GM23338 (cell line): ENCODE data around the gene TERT. TPM values are rescaled to one million over a fixed set of nuclear protein-coding genes. Genes with fewer than 3 reads are reported as not detected.

Experiments used
- ATAC-seq: fragments of 200-7000 bp; cut with Tn5 transposase; 3 replicates; pipeline ENCODE4 v1.9.1; 2020
- DNase-seq: peaks from one replicate; pipeline ENCODE4 v3.0.0-alpha.2; 2015; ENCODE audit warnings: low spot score
- H2AFZ ChIP-seq: fragments of 200-600 bp; sonication (generic); 2 replicates; pipeline ENCODE4 v1.8.0; 2016; ENCODE audit warnings: antibody characterized with exemption, mild to moderate bottlenecking, moderate library complexity
- H3F3A ChIP-seq: fragments of 200-600 bp; sonication (generic); replicated peaks from 2 replicates; pipeline ENCODE4 v1.8.0; 2017; ENCODE audit warnings: antibody characterized with exemption, mixed run types, low read depth
- H3K27ac ChIP-seq: fragments of 200-600 bp; sonication (generic); 2 replicates; pipeline ENCODE4 v1.6.1; 2016; ENCODE audit warnings: low read depth
- H3K27me3 ChIP-seq: fragments of 200-600 bp; sonication (generic); 2 replicates; pipeline ENCODE4 v1.8.0; 2016; ENCODE audit warnings: mild to moderate bottlenecking, mixed run types, moderate library complexity; ENCODE audit not compliant: insufficient read depth
- H3K36me3 ChIP-seq: fragments of 200-600 bp; sonication (generic); 2 replicates; pipeline ENCODE4 v1.8.0; 2016; ENCODE audit warnings: mild to moderate bottlenecking; ENCODE audit not compliant: insufficient read depth
- H3K4me1 ChIP-seq: fragments of 200-600 bp; sonication (generic); 2 replicates; pipeline ENCODE4 v1.8.0; 2016; ENCODE audit warnings: mild to moderate bottlenecking, moderate library complexity; ENCODE audit not compliant: insufficient read depth
- H3K4me2 ChIP-seq: fragments of 200-600 bp; sonication (generic); 2 replicates; pipeline ENCODE4 v1.7.1; 2017; ENCODE audit warnings: mixed run types
- H3K4me3 ChIP-seq: fragments of 200-600 bp; sonication (generic); 2 replicates; pipeline ENCODE4 v1.6.1; 2016; ENCODE audit warnings: mixed run types
- H3K79me2 ChIP-seq: fragments of 200-600 bp; sonication (generic); replicated peaks from 2 replicates; pipeline ENCODE4 v1.8.0; 2017; ENCODE audit warnings: mild to moderate bottlenecking; ENCODE audit not compliant: insufficient read depth
- H3K9me2 ChIP-seq: fragments of 200-600 bp; sonication (generic); 2 replicates; pipeline ENCODE4 v1.8.0; 2017; ENCODE audit not compliant: insufficient read depth
- H4K20me1 ChIP-seq: fragments of 200-600 bp; sonication (generic); replicated peaks from 2 replicates; pipeline ENCODE4 v1.8.0; 2017; ENCODE audit warnings: mild to moderate bottlenecking; ENCODE audit not compliant: insufficient read depth
- H3K27ac Mint-ChIP-seq: 2 replicates; pipeline ENCODE4 v1.8.0; 2020; ENCODE audit warnings: inconsistent platforms, mild to moderate bottlenecking, moderate library complexity, mixed read lengths
- H3K27me3 Mint-ChIP-seq: 3 replicates; pipeline ENCODE4 v1.8.0; 2022; ENCODE audit warnings: low read depth, mild to moderate bottlenecking, moderate library complexity, mixed read lengths, inconsistent platforms; ENCODE audit not compliant: insufficient read depth, poor library complexity
- H3K36me3 Mint-ChIP-seq: 3 replicates; pipeline ENCODE4 v1.8.0; 2021; ENCODE audit warnings: low read depth, mild to moderate bottlenecking, inconsistent platforms, moderate library complexity, mixed read lengths
- H3K4me1 Mint-ChIP-seq: 3 replicates; pipeline ENCODE4 v1.8.0; 2020; ENCODE audit warnings: mild to moderate bottlenecking, inconsistent platforms, mixed read lengths
- H3K4me3 Mint-ChIP-seq: 3 replicates; pipeline ENCODE4 v1.8.0; 2021; ENCODE audit warnings: moderate library complexity, mild to moderate bottlenecking, inconsistent platforms, mixed read lengths
- H3K9me3 Mint-ChIP-seq: 3 replicates; pipeline ENCODE4 v1.8.0; 2020; ENCODE audit warnings: moderate library complexity, mild to moderate bottlenecking, inconsistent platforms, mixed read lengths
- CREB1 ChIP-seq: fragments of 250-450 bp; sonication (Bioruptor Pico); IDR thresholded peaks from 2 replicates; pipeline ENCODE4 v1.5.0; 2020; ENCODE audit warnings: low read depth, mild to moderate bottlenecking, moderate library complexity
- EZH2 ChIP-seq: fragments of 200-600 bp; sonication (generic); IDR thresholded peaks from one replicate; pipeline ENCODE4 v1.8.0; 2017; ENCODE audit warnings: antibody characterized with exemption, mild to moderate bottlenecking, low read depth; ENCODE audit not compliant: unreplicated experiment
- EZH2phosphoT487 ChIP-seq: fragments of 200-600 bp; sonication (generic); IDR thresholded peaks from one replicate; pipeline ENCODE4 v1.8.1; 2018; ENCODE audit warnings: antibody characterized with exemption; ENCODE audit not compliant: unreplicated experiment
- JUNB ChIP-seq: IDR thresholded peaks from one replicate; pipeline ENCODE4 v1.6.1; 2016; ENCODE audit warnings: antibody characterized with exemption; ENCODE audit not compliant: unreplicated experiment
- NANOG ChIP-seq: IDR thresholded peaks from 2 replicates; pipeline ENCODE4 v1.6.1; 2016; ENCODE audit warnings: antibody characterized with exemption, borderline replicate concordance
- POLR2AphosphoS5 ChIP-seq: IDR thresholded peaks from 2 replicates; pipeline ENCODE4 v1.6.1; 2016; ENCODE audit warnings: antibody characterized with exemption, low read depth
- STAT1 ChIP-seq: IDR thresholded peaks from one replicate; pipeline ENCODE4 v1.6.1; 2016; ENCODE audit warnings: antibody characterized with exemption; ENCODE audit not compliant: unreplicated experiment
- ZNF114 ChIP-seq: fragments of 250-450 bp; sonication (Bioruptor Pico); IDR thresholded peaks from 2 replicates; pipeline ENCODE4 v1.5.0; 2020; ENCODE audit warnings: mild to moderate bottlenecking, moderate library complexity
- ZNF331 ChIP-seq: fragments of 250-450 bp; sonication (Bioruptor Pico); IDR thresholded peaks from 2 replicates; pipeline ENCODE4 v1.5.0; 2020; ENCODE audit warnings: low read depth, mild to moderate bottlenecking, moderate library complexity
- polyA plus RNA-seq: library from polyadenylated mRNA; unstranded; fragments of >200 nt; fragmentation: Nextera tagmentation; extraction: Ambion mirVana; gene quantifications from 2 replicates; pipeline ENCODE4 v1.2.1, GENCODE V29; 2016
- total RNA-seq: library from RNA; depleted of rRNA; stranded (reverse); fragments of >200 nt; shearing (Covaris generic); gene quantifications from 2 replicates; pipeline ENCODE4 v1.2.3, GENCODE V29; 2014
- TF ChIP-seq, protein P1 (sequence below): IDR thresholded peaks from 2 replicates; pipeline ENCODE4 v1.6.1; 2016; ENCODE audit warnings: antibody characterized with exemption
- TF ChIP-seq, protein P2 (sequence below): IDR thresholded peaks from one replicate; pipeline ENCODE4 v1.6.1; 2018; ENCODE audit warnings: antibody characterized with exemption; ENCODE audit not compliant: unreplicated experiment
- TF ChIP-seq, protein P3 (sequence below), 2 experiments: fragments of 200-600 bp in 1 of 2; sonication (generic) in 1 of 2; conservative IDR thresholded peaks; 2 replicates each; pipeline versions ENCODE4 v1.5.1 to v1.6.1; 2016 to 2017; ENCODE audit warnings: antibody characterized with exemption in 2 of 2, low read depth in 2 of 2, mild to moderate bottlenecking in 2 of 2, moderate library complexity in 1 of 2
- TF ChIP-seq, protein P4 (sequence below): fragments of 250-450 bp; sonication (Bioruptor Pico); IDR thresholded peaks from 2 replicates; pipeline ENCODE4 v1.5.0; 2020; ENCODE audit warnings: mild to moderate bottlenecking, moderate library complexity

Gene TERT
- total and polyA plus RNA-seq, 2 experiments from 2014 or later = 9.8 to 46.4 TPM

DNA sequence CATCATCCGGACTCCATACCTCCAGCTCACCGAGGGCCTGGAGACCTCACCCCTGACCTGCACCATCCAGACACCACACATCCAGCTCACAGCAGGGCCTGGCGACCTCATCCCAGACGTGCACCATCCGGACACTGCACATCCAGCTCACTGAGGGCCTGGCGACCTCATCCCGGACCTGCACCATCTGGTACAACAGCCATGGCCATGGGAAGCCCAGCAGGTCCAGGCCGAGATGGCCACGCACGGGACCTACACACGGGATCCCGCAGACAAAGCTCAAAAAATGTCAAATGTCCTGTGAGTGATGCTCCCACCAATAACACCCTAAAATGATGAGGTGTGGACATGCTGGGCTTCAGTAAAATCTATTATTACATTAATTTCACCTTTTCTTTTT lies 9.7 kb downstream of the TERT start:
- Histone ChIP-seq H3K4me1 (no peaks in the 10 kb centered on the region), H3K4me2 (no peak overlapping the region), H3K27me3 (no peaks in the 10 kb centered on the region), H3K36me3 (no peaks in the 10 kb centered on the region), H3K9me2 (no peaks in the 10 kb centered on the region), H2AFZ (no peak overlapping the region), H3K4me3 (no peak overlapping the region), H3F3A (no peaks in the 10 kb centered on the region), H3K79me2 (peaks cover 45% of the 10 kb centered on the region), H3K27ac (no peak overlapping the region), H4K20me1 (peaks cover 7% of the 10 kb centered on the region; the same call in 1 of the 2 replicates)
- peaks cover 15% of the 10 kb centered on the region for H3K27me3 Mint-ChIP-seq
- H3K4me1 Mint-ChIP-seq = no peaks in the 10 kb centered on the region; the same call in 2 of the 3 replicates
- TF ChIP-seq POLR2AphosphoS5 (no peak), ZNF114 (CRISPR knock-in tag) (no peak), ZNF331 (no peak), JUNB (no peak), CREB1 (CRISPR knock-in tag) (no peak), STAT1 (no peak), EZH2 (no peak), NANOG (no peak), EZH2phosphoT487 (no peak)
- TF ChIP-seq, protein P1, sequence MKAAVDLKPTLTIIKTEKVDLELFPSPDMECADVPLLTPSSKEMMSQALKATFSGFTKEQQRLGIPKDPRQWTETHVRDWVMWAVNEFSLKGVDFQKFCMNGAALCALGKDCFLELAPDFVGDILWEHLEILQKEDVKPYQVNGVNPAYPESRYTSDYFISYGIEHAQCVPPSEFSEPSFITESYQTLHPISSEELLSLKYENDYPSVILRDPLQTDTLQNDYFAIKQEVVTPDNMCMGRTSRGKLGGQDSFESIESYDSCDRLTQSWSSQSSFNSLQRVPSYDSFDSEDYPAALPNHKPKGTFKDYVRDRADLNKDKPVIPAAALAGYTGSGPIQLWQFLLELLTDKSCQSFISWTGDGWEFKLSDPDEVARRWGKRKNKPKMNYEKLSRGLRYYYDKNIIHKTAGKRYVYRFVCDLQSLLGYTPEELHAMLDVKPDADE = no peak
- TF ChIP-seq, protein P2, sequence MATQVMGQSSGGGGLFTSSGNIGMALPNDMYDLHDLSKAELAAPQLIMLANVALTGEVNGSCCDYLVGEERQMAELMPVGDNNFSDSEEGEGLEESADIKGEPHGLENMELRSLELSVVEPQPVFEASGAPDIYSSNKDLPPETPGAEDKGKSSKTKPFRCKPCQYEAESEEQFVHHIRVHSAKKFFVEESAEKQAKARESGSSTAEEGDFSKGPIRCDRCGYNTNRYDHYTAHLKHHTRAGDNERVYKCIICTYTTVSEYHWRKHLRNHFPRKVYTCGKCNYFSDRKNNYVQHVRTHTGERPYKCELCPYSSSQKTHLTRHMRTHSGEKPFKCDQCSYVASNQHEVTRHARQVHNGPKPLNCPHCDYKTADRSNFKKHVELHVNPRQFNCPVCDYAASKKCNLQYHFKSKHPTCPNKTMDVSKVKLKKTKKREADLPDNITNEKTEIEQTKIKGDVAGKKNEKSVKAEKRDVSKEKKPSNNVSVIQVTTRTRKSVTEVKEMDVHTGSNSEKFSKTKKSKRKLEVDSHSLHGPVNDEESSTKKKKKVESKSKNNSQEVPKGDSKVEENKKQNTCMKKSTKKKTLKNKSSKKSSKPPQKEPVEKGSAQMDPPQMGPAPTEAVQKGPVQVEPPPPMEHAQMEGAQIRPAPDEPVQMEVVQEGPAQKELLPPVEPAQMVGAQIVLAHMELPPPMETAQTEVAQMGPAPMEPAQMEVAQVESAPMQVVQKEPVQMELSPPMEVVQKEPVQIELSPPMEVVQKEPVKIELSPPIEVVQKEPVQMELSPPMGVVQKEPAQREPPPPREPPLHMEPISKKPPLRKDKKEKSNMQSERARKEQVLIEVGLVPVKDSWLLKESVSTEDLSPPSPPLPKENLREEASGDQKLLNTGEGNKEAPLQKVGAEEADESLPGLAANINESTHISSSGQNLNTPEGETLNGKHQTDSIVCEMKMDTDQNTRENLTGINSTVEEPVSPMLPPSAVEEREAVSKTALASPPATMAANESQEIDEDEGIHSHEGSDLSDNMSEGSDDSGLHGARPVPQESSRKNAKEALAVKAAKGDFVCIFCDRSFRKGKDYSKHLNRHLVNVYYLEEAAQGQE = no peak
- TF ChIP-seq, protein P3, sequence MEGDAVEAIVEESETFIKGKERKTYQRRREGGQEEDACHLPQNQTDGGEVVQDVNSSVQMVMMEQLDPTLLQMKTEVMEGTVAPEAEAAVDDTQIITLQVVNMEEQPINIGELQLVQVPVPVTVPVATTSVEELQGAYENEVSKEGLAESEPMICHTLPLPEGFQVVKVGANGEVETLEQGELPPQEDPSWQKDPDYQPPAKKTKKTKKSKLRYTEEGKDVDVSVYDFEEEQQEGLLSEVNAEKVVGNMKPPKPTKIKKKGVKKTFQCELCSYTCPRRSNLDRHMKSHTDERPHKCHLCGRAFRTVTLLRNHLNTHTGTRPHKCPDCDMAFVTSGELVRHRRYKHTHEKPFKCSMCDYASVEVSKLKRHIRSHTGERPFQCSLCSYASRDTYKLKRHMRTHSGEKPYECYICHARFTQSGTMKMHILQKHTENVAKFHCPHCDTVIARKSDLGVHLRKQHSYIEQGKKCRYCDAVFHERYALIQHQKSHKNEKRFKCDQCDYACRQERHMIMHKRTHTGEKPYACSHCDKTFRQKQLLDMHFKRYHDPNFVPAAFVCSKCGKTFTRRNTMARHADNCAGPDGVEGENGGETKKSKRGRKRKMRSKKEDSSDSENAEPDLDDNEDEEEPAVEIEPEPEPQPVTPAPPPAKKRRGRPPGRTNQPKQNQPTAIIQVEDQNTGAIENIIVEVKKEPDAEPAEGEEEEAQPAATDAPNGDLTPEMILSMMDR (conservative IDR thresholded peaks at IDR 0.05; ENCODE audit: low read depth in 2 of 2) = no peak
- TF ChIP-seq, protein P4, sequence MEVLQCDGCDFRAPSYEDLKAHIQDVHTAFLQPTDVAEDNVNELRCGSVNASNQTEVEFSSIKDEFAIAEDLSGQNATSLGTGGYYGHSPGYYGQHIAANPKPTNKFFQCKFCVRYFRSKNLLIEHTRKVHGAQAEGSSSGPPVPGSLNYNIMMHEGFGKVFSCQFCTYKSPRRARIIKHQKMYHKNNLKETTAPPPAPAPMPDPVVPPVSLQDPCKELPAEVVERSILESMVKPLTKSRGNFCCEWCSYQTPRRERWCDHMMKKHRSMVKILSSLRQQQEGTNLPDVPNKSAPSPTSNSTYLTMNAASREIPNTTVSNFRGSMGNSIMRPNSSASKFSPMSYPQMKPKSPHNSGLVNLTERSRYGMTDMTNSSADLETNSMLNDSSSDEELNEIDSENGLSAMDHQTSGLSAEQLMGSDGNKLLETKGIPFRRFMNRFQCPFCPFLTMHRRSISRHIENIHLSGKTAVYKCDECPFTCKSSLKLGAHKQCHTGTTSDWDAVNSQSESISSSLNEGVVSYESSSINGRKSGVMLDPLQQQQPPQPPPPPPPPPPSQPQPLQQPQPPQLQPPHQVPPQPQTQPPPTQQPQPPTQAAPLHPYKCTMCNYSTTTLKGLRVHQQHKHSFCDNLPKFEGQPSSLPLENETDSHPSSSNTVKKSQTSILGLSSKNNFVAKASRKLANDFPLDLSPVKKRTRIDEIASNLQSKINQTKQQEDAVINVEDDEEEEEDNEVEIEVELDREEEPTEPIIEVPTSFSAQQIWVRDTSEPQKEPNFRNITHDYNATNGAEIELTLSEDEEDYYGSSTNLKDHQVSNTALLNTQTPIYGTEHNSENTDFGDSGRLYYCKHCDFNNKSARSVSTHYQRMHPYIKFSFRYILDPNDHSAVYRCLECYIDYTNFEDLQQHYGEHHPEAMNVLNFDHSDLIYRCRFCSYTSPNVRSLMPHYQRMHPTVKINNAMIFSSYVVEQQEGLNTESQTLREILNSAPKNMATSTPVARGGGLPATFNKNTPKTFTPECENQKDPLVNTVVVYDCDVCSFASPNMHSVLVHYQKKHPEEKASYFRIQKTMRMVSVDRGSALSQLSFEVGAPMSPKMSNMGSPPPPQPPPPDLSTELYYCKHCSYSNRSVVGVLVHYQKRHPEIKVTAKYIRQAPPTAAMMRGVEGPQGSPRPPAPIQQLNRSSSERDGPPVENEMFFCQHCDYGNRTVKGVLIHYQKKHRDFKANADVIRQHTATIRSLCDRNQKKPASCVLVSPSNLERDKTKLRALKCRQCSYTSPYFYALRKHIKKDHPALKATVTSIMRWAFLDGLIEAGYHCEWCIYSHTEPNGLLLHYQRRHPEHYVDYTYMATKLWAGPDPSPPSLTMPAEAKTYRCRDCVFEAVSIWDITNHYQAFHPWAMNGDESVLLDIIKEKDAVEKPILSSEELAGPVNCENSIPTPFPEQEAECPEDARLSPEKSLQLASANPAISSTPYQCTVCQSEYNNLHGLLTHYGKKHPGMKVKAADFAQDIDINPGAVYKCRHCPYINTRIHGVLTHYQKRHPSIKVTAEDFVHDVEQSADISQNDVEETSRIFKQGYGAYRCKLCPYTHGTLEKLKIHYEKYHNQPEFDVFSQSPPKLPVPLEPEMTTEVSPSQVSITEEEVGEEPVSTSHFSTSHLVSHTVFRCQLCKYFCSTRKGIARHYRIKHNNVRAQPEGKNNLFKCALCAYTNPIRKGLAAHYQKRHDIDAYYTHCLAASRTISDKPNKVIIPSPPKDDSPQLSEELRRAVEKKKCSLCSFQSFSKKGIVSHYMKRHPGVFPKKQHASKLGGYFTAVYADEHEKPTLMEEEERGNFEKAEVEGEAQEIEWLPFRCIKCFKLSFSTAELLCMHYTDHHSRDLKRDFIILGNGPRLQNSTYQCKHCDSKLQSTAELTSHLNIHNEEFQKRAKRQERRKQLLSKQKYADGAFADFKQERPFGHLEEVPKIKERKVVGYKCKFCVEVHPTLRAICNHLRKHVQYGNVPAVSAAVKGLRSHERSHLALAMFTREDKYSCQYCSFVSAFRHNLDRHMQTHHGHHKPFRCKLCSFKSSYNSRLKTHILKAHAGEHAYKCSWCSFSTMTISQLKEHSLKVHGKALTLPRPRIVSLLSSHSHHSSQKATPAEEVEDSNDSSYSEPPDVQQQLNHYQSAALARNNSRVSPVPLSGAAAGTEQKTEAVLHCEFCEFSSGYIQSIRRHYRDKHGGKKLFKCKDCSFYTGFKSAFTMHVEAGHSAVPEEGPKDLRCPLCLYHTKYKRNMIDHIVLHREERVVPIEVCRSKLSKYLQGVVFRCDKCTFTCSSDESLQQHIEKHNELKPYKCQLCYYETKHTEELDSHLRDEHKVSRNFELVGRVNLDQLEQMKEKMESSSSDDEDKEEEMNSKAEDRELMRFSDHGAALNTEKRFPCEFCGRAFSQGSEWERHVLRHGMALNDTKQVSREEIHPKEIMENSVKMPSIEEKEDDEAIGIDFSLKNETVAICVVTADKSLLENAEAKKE (CRISPR knock-in tag) = no peak
- H3K9me3 Mint-ChIP-seq = no peaks in the 10 kb centered on the region; the same call in 2 of the 3 replicates
- DNase-seq (no peak), ATAC-seq (no peak)
- H3K36me3 Mint-ChIP-seq = peaks cover 16% of the 10 kb centered on the region
- H3K27ac Mint-ChIP-seq = no peak overlapping the region
- no peak overlapping the region for H3K4me3 Mint-ChIP-seq
